Stimulated activated CD8-positive, alpha-beta memory T cell treated with anti-CD3 and anti-CD28 coated beads, Interleukin-7, amount 100 ng/mL, for 24 hours (primary cell): ENCODE data around the gene FERMT1.
A peak's percentile ranks its signal among the peaks of the same experiment; 100 is the strongest.

Experiments
- DNase-seq: peaks from one replicate; pipeline ENCODE4 v3.0.0-alpha.2; 2020; ENCODE audit warnings: low read depth

FERMT1 gene, protein sequence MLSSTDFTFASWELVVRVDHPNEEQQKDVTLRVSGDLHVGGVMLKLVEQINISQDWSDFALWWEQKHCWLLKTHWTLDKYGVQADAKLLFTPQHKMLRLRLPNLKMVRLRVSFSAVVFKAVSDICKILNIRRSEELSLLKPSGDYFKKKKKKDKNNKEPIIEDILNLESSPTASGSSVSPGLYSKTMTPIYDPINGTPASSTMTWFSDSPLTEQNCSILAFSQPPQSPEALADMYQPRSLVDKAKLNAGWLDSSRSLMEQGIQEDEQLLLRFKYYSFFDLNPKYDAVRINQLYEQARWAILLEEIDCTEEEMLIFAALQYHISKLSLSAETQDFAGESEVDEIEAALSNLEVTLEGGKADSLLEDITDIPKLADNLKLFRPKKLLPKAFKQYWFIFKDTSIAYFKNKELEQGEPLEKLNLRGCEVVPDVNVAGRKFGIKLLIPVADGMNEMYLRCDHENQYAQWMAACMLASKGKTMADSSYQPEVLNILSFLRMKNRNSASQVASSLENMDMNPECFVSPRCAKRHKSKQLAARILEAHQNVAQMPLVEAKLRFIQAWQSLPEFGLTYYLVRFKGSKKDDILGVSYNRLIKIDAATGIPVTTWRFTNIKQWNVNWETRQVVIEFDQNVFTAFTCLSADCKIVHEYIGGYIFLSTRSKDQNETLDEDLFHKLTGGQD

DNA sequence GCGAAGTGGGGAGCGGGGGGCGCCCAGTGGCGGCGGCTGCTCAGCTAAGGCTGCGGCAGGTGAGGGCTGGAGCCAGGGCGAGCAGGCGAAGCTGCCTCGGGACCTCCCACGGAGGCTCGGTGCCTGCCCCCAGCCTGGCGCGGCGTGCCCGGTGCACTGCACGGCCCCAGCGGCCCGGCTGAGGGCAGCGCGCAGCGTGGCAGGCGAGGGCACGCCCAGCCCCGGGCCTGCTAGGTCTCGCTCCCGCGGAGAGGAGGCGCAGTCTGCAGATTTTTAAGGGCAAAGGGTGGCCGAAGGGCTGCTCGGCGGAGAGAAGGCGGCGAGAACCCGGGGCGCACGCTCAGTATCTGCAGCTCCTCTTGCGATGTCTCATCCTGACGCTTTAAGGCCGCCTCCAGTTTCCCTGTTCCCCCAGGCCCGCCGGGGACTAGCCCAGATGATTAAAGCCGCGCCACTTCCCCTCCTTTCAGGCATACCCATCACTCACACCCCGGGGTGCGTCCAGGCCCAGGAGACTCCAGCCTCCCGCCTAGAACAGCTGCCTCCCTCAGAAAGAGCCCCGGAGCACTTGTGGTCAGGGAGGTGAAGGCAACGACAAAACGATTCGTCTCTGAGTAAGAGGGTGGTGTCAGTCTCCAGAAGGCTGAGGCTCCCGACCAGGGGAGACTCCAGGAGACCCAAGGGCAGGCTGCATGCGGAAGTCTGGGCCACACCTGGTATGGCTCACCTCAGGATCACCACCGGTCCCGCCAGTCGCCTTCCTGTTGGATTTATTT, at the start of gene FERMT1:
TSS of gene FERMT1 (minus strand) at position 158 of the 776 bp plus-strand sequence. CDS start 3,476 bp downstream, outside the sequence.
- DNase-seq: peak; percentile 14

- no peak for DNase-seq
Observed at GRCh38 chr20:6169251-6169650, 46.4 kb upstream of the FERMT1 start.

DNA sequence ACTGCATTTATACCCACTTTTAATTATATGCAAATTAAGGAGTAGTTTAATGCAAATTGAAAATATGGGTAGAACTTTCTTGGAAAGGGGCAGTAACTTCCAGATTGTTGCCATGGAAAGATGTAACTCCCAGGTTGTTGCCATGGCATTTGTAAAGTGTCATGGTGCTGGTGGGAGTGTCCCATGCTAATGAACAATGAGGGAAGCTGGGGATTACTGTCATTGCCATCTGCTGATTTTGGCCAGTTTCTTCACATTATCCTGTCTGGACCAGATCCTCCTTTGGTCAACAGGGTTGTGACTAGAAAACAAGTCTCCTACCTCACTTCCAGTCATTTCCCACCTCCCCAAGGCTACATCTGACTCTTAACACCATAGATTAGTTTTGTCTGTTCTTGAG, 45.4 kb upstream of the FERMT1 start:
- DNase-seq: no peak

DNA sequence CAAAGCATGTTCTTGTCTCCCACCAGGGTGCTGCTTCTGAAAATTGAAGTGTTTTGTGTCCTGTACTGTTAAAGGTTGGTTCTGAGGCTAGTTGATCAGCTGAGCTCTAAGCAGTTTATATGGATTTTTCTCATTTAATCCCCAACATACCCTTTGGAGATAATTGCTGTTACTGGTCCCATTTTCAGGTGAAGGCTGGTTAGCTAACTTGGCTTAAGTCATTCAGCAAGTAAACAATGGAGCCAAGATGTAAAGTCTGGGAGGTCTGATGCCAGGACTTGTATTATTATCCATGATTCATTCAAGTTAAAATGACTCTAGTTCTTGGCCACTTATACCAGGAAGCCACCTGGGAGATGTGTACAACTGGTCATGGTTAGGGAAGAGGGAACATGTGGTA, 42.5 kb upstream of the FERMT1 start:
- no peak for DNase-seq

DNA sequence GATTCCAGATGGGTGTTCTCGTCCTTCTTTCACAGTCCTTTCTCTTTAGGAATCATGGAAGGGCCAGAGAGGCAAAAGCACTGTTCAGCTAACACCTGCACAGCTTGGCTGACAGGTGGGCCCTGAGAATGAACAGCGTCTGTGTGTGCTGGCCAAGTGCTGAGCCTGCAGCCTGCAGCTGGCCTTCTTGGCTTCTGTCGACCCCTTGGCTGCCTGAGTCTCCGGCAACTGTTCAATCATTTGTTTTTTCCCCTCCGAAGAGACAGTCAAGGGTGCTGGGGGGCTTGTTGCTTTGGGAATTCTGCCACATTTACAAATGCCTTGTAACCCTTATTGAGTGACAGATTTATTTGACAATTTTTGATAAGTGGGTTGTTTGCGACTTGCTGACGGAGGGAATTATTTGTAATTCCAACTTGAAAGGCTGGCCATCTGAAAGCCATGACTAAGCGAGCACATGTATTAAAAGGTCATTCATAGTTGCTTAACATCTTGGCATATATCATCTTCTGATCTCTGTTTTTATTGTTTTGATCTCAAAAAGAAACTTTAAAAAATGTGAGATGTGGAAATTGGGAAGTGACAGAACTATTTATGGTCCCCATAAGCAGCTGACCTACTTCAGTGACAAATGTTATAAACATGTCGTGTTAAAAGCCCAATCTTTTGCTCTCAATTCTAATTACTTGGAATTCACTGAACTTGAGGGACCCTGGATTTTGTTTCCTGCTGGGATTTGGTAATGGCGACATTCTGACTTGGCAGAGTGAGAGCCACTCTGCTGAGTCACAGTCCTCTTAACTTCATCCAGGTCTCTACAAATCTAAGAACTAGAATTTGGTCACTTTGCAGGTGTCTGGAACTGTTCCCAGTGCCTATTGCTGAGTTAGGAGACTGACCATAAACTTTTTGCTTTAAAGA, 41.9 kb upstream of the FERMT1 start:
- DNase-seq: no peak

DNA sequence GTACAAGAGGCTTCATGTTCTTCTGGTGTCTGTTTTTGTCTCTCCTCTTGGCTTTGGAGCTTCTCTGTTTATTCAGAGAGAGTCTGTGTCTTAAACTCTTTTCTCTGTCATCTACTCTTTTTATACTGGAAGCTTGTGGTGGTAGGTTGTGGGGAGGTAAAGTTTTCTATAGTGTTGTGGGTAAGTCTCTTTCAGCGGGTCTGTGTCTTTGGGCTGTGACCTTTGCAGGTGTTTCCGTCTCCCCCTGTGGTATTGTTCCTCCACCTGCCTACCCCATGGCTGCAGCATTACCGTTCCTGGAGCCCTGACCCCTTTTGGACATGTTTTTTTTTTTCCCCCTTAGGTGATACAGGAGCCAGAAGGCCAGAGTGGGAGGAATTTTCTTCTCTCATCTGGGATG, 37.9 kb upstream of the FERMT1 start:
- no peak for DNase-seq

- DNase-seq: no peak
Observed at GRCh38 chr20:6157345-6157744, 34.5 kb upstream of the FERMT1 start.

DNA sequence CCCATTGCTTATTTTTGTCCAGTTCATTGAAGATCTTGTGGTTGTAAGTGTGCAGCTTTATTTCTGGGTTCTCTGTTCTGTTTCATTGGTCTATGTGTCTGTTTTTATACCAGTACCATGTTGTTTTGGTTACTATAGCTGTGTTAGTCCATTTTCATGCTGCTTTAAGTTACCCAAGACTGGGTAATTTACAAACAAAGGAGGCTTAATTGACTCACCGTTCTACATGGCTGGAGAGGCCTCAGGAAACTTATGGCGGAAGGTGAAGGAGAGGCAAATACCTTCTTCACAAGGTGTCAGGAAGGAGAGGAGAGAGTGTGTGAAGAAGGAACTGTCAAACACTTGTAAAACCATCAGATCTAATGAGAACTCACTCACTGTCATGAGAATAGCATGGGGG, 29.9 kb upstream of the FERMT1 start:
- DNase-seq: no peak

DNA sequence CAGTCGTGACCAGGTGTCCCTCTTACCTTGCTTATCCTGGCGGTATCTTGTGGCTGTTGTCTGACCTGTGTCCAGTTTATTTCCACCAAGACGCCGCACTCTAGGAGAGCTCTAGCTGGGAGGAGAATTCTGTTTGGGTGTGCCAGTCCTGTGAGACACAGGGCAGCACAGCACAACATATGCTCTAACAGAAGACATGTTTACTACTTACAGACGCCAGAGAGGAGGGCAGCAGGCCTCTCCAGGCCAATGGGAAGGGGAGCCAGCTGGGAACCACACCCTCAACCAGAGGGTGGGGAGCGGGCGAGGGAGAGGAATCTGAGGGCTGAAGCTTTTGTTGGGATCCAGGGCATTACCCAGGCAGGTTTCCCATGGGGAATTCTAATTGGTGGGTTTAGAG, 25.2 kb upstream of the FERMT1 start:
- DNase-seq: no peak

DNA sequence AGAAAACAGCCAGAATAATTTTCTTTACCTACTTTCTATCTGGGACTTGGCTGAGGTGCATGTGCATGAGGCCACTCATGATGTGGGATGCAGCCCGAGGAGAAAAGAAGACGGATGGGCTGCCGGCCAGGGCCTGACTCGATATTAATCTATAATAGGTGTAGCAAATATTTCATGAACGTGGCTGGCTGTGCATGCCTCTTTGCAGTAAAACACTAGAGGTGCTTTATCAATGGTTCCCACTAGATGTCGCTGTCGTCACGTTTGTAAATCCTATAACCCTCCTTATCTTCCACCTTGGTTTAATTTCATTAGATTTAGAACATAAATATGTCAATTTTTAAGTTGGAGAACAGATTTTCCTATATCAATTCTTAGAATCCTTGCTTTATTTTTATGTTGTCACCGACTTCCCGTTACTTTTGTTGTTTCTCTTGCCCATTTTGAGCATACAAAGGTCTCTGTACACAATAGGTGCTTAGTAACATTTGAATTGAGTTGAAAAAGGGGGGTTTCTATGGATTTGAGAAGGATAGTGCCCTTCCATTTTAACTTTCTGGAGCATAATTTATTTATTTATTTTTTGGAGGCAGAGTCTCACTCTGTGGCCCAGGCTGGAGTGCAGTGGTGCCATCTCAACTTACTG, 19.6 kb upstream of the FERMT1 start:
- DNase-seq: peak; percentile 8

DNA sequence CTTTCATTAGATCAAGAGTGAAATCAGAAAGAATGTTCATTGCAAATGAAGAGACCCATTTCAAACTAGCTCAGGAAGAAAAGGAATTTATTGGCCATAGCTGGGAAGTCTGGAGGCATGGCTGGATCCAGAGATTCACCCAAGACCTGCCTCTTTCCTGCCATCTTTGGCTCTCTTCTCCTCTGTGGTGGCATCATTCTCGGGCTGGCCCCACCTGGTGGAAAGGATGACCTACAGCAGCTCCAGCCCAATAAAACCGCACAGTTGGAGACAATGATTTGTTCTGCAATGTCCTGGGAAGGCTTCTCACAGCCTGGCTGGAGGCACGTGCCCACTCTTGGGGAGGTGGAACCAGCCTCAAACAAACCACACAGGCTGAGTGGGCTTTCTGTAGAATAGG, 18.1 kb upstream of the FERMT1 start:
- no peak for DNase-seq

DNA sequence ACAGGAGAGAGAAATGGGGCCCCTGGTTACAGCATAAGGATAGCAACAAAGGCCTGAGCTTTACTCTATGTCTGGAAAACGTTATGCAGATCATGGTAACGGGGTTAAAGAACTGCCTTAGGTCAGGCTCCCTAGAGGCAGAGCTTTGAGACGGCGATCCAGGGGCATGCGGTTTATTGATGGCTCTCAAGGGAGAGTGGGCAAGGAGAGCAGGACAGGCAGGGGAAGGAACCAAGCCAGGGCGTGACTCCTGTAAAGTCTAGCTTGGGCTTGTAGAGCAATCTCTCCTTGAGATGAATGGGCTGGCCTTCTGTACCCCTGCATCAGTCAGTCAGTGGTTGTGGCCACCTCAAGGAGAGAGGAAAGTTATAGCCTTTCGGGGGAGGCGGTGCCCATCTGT, 12.5 kb upstream of the FERMT1 start:
- no peak for DNase-seq

DNA sequence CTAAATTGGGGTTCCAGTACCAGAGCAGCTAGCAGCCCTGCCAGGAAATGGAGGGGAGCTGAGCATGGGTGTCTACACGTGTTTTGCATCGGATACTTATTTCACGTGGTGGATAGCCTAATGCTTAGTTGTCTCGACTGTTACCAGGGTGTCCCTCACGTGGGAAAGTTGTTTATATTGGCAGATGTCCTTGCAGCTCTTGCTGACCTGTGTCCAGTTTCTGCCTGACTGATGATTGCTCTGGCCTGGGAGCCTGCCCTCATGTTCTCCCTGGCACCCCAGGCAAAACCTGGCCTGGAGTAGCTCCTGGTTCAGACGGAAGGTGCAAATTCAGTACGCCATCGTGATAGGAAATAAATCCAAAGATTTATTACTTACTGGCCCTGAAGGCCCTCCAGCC, 11.8 kb upstream of the FERMT1 start:
- DNase-seq: no peak

DNA sequence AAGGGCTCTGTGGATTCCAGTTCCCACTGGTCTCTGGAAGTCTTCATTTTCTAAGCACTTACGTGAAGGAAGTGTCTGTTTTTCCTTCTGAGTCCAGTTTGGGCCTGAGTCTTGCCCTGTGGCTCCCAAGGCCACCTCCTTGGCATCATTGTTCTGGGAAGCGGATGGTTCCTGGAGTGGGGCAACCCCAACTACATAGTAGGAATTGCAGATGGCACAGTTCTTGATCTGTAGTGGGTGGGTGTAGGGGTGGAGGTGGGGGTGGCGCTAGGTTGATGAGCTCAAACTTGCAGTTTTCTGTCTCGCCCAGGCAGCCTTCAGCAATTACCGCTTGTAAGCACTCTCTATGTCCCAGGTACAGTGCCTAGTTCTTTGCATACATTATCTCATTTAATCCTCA, 7.2 kb upstream of the FERMT1 start:
- DNase-seq: no peak

DNA sequence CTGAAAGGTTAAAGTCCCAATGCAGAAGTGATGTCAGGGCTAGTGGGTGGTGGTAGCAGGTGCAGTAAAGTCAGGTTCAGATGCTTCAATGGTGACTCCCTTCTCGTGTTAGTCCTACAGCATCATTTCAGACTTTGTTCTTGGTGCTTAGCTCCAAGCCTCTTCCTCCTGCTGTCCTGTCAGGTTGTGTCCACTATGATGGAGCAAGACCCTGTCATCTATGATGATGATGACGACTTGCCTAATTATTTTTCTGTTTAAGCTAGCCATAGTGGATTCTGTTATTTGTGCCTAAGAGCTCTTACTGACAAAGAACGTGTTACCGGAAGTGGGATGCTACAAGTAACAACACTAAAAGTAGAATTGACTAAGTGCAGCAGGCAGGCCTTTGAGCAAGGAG, 5.0 kb upstream of the FERMT1 start:
- no peak for DNase-seq

- no peak for DNase-seq
Observed at GRCh38 chr20:6126846-6127245, 4.0 kb upstream of the FERMT1 start.

- no peak for DNase-seq
Observed at GRCh38 chr20:6123649-6124014, 802 bp upstream of the FERMT1 start.

DNA sequence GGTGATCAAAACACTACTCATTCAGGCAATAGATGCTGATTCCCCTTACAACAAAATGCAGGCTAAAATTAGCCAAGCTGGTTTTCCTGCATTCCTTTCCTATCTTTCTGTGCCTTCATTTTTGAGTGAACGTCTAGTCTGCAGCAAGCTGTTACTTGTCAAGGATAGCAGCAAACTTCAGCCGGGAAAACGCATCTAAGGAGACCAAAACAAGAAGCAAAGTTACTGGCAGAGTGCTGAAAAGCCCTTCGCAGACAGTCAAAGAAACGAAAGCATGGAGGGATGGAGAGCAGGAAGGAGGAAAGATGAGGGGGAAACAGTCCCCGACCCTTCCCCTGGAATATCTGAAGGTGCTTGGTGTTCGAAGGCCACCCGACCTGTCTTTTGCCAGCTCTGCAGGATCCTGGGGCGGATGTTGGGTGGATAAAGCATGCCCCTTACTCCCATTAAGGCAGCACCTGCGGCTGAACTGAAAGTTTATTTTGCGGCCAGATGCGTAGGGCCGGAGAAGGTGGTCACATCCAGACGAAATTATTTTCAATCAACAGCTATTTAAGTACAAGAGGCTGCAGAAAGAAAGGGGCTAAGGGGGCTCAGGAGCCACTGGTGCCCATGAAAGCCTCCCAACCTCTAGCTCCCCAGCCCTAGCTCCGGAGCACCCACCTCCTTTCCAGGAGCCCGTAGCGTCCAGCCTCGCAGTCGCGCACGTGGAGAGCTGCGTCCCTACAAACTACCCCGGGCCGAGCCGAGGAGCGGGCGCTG, 538 bp downstream of the FERMT1 start:
- no peak for DNase-seq

DNA sequence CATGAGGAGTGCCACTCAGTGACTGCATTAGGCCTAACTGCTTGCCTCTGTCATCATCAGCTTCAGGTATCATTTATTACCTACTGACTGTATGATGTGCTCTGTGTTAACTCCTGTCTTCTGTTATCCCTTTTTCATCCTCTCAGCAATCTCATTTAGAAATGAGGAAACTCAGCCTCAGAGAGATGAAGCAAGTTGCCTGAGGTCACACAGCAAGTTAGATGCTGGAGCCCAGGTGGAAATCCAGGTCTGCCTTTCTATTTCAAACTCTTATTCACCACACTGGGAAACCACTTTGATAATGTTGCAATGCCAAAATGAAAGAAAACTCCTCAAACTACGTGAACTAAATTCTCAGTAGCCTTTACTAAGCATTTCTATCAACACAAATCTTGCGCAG, 1.3 kb downstream of the FERMT1 start:
- no peak for DNase-seq

DNA sequence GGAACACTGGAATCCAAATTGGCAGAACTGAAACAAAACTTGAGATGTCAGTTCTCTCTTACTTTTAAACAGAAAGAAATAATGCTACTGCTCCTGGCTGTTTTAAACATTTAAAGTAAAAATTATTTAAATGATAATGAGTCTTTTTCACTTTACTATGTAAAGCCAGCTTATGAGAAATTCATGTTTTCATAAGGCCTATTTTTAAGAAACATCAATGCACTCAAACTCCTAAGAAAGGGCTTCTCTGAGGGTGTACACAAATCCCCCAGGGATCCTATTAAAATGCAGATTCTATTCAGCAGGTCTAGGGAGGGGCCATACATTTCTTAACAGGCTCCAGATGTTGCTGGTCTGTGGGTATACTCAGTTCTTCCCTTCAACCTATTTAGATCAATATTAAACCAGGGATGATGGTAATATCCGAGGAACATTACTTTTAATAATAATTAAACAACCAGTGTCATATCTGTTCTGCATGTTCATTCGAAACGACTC, 2.3 kb downstream of the FERMT1 start:
- DNase-seq: no peak
